Caco-2 (cell line): ENCODE results near the gene SEPTIN8. TPM values are rescaled to one million over a fixed set of nuclear protein-coding genes. Genes with fewer than 3 reads are reported as not detected.

Source experiments
- BruUV-seq: library from RNA; stranded (reverse); fragments of 400-500 nt; replicated peaks from 2 replicates; lab custom pipeline; 2021; lab: Mats Ljungman, UMichigan
- CTCF ChIA-PET: fragments of 300-600 bp; sonication (Branson Sonifier 250); formaldehyde crosslinking; loops from one replicate; lab custom pipeline; 2022; ENCODE audit warnings: antibody characterized with exemption; lab: Charles Lee
- POLR2A ChIA-PET: fragments of 300-600 bp; sonication (Branson Sonifier 250); formaldehyde crosslinking; loops from one replicate; lab custom pipeline; 2022; ENCODE audit warnings: antibody characterized with exemption; lab: Charles Lee
- DNase-seq, 2 experiments: peaks; one replicate each; pipeline versions ENCODE4 v3.0.0 to v3.0.0-alpha.2; 2020 to 2022
- H3K27me3 ChIP-seq: replicated peaks from 2 replicates; pipeline ENCODE4 v1.6.0; 2011; ENCODE audit warnings: low read length; ENCODE audit not compliant: control insufficient read depth, insufficient read depth
- H3K36me3 ChIP-seq: 2 replicates; pipeline ENCODE4 v1.5.1; 2011; ENCODE audit warnings: low read length; ENCODE audit not compliant: control insufficient read depth, insufficient read depth
- H3K4me1 ChIP-seq: fragments of 250-450 bp; sonication (Bioruptor Pico); 2 replicates; pipeline ENCODE4 v1.5.1; 2020; ENCODE audit warnings: mild to moderate bottlenecking
- H3K4me3 ChIP-seq: 2 replicates; pipeline ENCODE4 v1.5.1; 2011; ENCODE audit warnings: low read depth, mild to moderate bottlenecking, control low read depth, low read length
- H3K9me3 ChIP-seq: fragments of 250-450 bp; sonication (Bioruptor Pico); 2 replicates; pipeline ENCODE4 v1.5.1; 2020; ENCODE audit warnings: mild to moderate bottlenecking, moderate library complexity
- H3K27ac Mint-ChIP-seq: one replicate; pipeline ENCODE4 v1.8.0; 2022; ENCODE audit warnings: mixed read lengths; ENCODE audit not compliant: unreplicated experiment
- H3K27me3 Mint-ChIP-seq: one replicate; pipeline ENCODE4 v1.8.0; 2022; ENCODE audit warnings: mixed read lengths; ENCODE audit not compliant: insufficient read depth, unreplicated experiment
- H3K36me3 Mint-ChIP-seq: one replicate; pipeline ENCODE4 v1.8.0; 2022; ENCODE audit warnings: mild to moderate bottlenecking, mixed read lengths; ENCODE audit not compliant: insufficient read depth, unreplicated experiment
- H3K4me1 Mint-ChIP-seq: one replicate; pipeline ENCODE4 v1.8.0; 2022; ENCODE audit warnings: low read depth, mixed read lengths; ENCODE audit not compliant: unreplicated experiment
- H3K4me3 Mint-ChIP-seq: one replicate; pipeline ENCODE4 v1.8.0; 2022; ENCODE audit warnings: mild to moderate bottlenecking, moderate library complexity, mixed read lengths; ENCODE audit not compliant: unreplicated experiment
- H3K9me3 Mint-ChIP-seq: one replicate; pipeline ENCODE4 v1.8.0; 2022; ENCODE audit warnings: mixed read lengths; ENCODE audit not compliant: unreplicated experiment
- intact Hi-C: fragments of 100-400 bp; cut with micrococcal nuclease; formaldehyde crosslinking; loops from one replicate; pipeline ENCODE4 v1.10.0; 2022; ENCODE audit not compliant: unreplicated experiment
- total RNA-seq: library from RNA; stranded (reverse); gene quantifications from 2 replicates; pipeline ENCODE4 v1.2.3, GENCODE V29; 2022
- TF ChIP-seq, protein P1 (sequence below), 2 experiments: fragments of 200-600 bp in 1 of 2; IDR thresholded peaks; 1 replicate in 1 of 2; 2 replicates in 1 of 2; pipeline versions ENCODE4 v1.5.1 to v1.8.0; 2011 to 2022; ENCODE audit warnings: antibody characterized with exemption in 1 of 2, control low read depth in 1 of 2, inconsistent platforms in 1 of 2, low read depth in 1 of 2, low read length in 1 of 2, mild to moderate bottlenecking in 1 of 2, moderate library complexity in 1 of 2; ENCODE audit not compliant: insufficient read depth in 1 of 2, severe bottlenecking in 1 of 2, unreplicated experiment in 1 of 2

SEPTIN8 gene
- total RNA-seq, 1 experiment from 2014 or later = 60.7 TPM

DNA sequence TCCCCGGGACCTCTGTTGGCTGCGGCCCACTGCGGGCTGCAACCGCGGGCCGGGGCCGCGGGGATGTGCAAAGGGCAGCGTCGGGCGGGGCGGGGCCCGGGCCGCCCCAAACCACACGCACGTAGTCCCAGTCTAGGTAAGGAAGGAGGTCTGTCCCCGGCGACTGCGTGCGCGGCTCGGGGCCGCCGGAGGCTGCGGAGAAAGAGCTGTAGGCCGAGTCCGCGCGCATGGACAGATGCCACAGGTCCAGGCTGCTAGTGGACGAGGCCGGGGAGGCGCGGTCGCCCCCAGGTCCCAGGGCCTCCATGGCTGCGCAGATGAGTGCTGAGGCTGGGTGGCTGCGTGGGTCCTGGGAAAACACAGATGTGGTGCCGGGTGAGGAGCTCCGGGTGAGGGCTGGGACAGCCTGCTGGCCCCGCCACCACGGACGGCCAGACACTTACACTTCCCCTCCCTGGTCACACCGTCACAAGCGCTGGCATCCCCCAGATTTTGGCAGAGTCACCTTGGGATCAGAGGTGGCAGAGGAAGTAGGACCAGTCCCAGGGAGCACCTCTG, 48.9 kb upstream of the SEPTIN8 start:
- TF ChIP-seq, protein P1, sequence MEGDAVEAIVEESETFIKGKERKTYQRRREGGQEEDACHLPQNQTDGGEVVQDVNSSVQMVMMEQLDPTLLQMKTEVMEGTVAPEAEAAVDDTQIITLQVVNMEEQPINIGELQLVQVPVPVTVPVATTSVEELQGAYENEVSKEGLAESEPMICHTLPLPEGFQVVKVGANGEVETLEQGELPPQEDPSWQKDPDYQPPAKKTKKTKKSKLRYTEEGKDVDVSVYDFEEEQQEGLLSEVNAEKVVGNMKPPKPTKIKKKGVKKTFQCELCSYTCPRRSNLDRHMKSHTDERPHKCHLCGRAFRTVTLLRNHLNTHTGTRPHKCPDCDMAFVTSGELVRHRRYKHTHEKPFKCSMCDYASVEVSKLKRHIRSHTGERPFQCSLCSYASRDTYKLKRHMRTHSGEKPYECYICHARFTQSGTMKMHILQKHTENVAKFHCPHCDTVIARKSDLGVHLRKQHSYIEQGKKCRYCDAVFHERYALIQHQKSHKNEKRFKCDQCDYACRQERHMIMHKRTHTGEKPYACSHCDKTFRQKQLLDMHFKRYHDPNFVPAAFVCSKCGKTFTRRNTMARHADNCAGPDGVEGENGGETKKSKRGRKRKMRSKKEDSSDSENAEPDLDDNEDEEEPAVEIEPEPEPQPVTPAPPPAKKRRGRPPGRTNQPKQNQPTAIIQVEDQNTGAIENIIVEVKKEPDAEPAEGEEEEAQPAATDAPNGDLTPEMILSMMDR (IDR thresholded peaks at IDR 0.05; ENCODE audit: insufficient read depth in 1 of 2, low read depth in 1 of 2, low read length in 1 of 2, severe bottlenecking in 1 of 2, unreplicated experiment in 1 of 2) = no peak

GRCh38 chr5:132825033-132825833, 48.2 kb upstream of the SEPTIN8 start:
- intact Hi-C loops = no loop called here
- ChIA-PET POLR2A (no interaction called here), CTCF (no interaction called here)
- Mint-ChIP-seq H3K27ac (no peak overlapping the region), H3K4me3 (no peak overlapping the region), H3K27me3 (no peaks in the 10 kb centered on the region), H3K4me1 (no peaks in the 10 kb centered on the region), H3K9me3 (no peaks in the 10 kb centered on the region), H3K36me3 (no peaks in the 10 kb centered on the region)
- TF ChIP-seq, protein P1 (IDR thresholded peaks at IDR 0.05; ENCODE audit: insufficient read depth in 1 of 2, low read depth in 1 of 2, low read length in 1 of 2, severe bottlenecking in 1 of 2, unreplicated experiment in 1 of 2) = no peak
- no peaks in the 10 kb centered on the region for H3K9me3 ChIP-seq
- peaks cover 5% of the 10 kb centered on the region; the same call in 1 of the 2 replicates for H3K4me1 ChIP-seq
- H3K27me3 ChIP-seq = no peaks in the 10 kb centered on the region
- no peak overlapping the region for H3K4me3 ChIP-seq
- BruUV-seq = no TSS peak
- DNase-seq = no peak
- H3K36me3 ChIP-seq = no peaks in the 10 kb centered on the region; the same call in 1 of the 2 replicates

More for the DNA sequence above, 48.9 kb upstream of the SEPTIN8 start:
- ChIA-PET POLR2A (interaction anchor here (0.6 kb wide), 1 partner anchor 36 kb away, joined by 4 read pairs; no protein-coding TSS in a partner anchor), CTCF (no interaction called here)
- intact Hi-C loops = no loop called here
- Mint-ChIP-seq H3K4me3 (no peak overlapping the region), H3K36me3 (no peaks in the 10 kb centered on the region), H3K9me3 (no peaks in the 10 kb centered on the region), H3K27ac (no peak overlapping the region), H3K4me1 (no peaks in the 10 kb centered on the region), H3K27me3 (no peaks in the 10 kb centered on the region)
- Histone ChIP-seq H3K36me3 (no peaks in the 10 kb centered on the region; the same call in 1 of the 2 replicates), H3K27me3 (no peaks in the 10 kb centered on the region), H3K9me3 (no peaks in the 10 kb centered on the region), H3K4me1 (peaks cover 5% of the 10 kb centered on the region), H3K4me3 (no peak overlapping the region)
- DNase-seq = no peak
- no TSS peak for BruUV-seq

- H3K4me3 Mint-ChIP-seq = no peak overlapping the region
- Histone ChIP-seq H3K36me3 (no peaks in the 10 kb centered on the region; the same call in 1 of the 2 replicates), H3K4me1 (peaks cover 2% of the 10 kb centered on the region; the same call in 1 of the 2 replicates), H3K9me3 (no peaks in the 10 kb centered on the region), H3K4me3 (no peak overlapping the region), H3K27me3 (no peaks in the 10 kb centered on the region)
- no peaks in the 10 kb centered on the region for H3K27me3 Mint-ChIP-seq
- intact Hi-C loops = loop anchor here (5.0 kb wide), 1 partner anchor 162 kb away; no protein-coding TSS in a partner anchor
- no peaks in the 10 kb centered on the region for H3K4me1 Mint-ChIP-seq
- TF ChIP-seq, protein P1 (IDR thresholded peaks at IDR 0.05; ENCODE audit: insufficient read depth in 1 of 2, low read depth in 1 of 2, low read length in 1 of 2, severe bottlenecking in 1 of 2, unreplicated experiment in 1 of 2) = no peak
- no peak overlapping the region for H3K27ac Mint-ChIP-seq
- DNase-seq = no peak
- no peaks in the 10 kb centered on the region for H3K9me3 Mint-ChIP-seq
- BruUV-seq = no TSS peak
- no peaks in the 10 kb centered on the region for H3K36me3 Mint-ChIP-seq
- ChIA-PET CTCF (no interaction called here), POLR2A (no interaction called here)
These were observed 47.4 kb upstream of the SEPTIN8 start for GRCh38 chr5:132824426-132824825.
